HL-60 (cell line): ENCODE measurements around the gene LUC7L.

Experiments
- CTCF ChIP-seq: IDR thresholded peaks from one replicate; pipeline ENCODE4 v1.5.1; 2011; ENCODE audit warnings: low read length, control low read depth, inconsistent platforms; ENCODE audit not compliant: insufficient read depth
- GABPA ChIP-seq: IDR thresholded peaks from 2 replicates; pipeline ENCODE4 v1.6.1; 2012; ENCODE audit warnings: low read depth
- POLR2AphosphoS5 ChIP-seq: IDR thresholded peaks from 2 replicates; pipeline ENCODE4 v1.6.1; 2012; ENCODE audit warnings: low read depth
- SPI1 ChIP-seq: IDR thresholded peaks from 2 replicates; pipeline ENCODE4 v1.6.1; 2012; ENCODE audit warnings: low read depth, mild to moderate bottlenecking, borderline replicate concordance
- TF ChIP-seq, protein P1 (sequence below): IDR thresholded peaks from 2 replicates; pipeline ENCODE4 v1.6.1; 2012; ENCODE audit warnings: low read depth; ENCODE audit not compliant: insufficient replicate concordance

DNA sequence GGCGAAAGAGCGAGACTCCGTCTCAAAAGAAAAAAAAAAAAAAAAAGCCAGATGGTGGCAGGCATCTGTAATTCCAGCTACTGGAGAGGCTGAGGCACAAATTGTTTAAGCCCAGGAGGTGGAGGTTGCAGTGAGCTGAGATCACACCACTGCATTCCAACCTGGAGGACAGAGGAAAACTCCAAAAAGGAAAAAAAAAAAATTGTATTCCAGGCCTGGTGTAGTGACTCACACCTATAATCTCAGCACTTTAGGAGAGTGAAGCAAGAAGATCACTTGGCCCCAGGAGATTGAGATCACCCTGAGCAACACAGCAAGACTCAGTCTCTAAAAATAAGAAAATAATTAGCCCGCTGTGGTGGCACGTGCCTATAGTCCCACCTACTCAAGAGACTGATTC, 28.9 kb downstream of the LUC7L start:
- no peak for TF ChIP-seq CTCF
- TF ChIP-seq, protein P1, sequence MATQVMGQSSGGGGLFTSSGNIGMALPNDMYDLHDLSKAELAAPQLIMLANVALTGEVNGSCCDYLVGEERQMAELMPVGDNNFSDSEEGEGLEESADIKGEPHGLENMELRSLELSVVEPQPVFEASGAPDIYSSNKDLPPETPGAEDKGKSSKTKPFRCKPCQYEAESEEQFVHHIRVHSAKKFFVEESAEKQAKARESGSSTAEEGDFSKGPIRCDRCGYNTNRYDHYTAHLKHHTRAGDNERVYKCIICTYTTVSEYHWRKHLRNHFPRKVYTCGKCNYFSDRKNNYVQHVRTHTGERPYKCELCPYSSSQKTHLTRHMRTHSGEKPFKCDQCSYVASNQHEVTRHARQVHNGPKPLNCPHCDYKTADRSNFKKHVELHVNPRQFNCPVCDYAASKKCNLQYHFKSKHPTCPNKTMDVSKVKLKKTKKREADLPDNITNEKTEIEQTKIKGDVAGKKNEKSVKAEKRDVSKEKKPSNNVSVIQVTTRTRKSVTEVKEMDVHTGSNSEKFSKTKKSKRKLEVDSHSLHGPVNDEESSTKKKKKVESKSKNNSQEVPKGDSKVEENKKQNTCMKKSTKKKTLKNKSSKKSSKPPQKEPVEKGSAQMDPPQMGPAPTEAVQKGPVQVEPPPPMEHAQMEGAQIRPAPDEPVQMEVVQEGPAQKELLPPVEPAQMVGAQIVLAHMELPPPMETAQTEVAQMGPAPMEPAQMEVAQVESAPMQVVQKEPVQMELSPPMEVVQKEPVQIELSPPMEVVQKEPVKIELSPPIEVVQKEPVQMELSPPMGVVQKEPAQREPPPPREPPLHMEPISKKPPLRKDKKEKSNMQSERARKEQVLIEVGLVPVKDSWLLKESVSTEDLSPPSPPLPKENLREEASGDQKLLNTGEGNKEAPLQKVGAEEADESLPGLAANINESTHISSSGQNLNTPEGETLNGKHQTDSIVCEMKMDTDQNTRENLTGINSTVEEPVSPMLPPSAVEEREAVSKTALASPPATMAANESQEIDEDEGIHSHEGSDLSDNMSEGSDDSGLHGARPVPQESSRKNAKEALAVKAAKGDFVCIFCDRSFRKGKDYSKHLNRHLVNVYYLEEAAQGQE: no peak
- no peak for TF ChIP-seq POLR2AphosphoS5
- TF ChIP-seq GABPA: no peak
- TF ChIP-seq SPI1: no peak
